RWPE1 (cell line): ENCODE results near the gene COLEC12.
A peak's percentile ranks its signal among the peaks of the same experiment; 100 is the strongest.

Experiments used
- CTCF ChIA-PET: fragments of 350-600 bp; sonication (Branson Sonifier 250); formaldehyde crosslinking; extraction: SDS; loops from one replicate; lab custom pipeline; 2021; lab: Yijun Ruan, JAX
- POLR2A ChIA-PET: fragments of 400-600 bp; formaldehyde crosslinking; extraction: SDS; loops from one replicate; lab custom pipeline; 2020; ENCODE audit warnings: antibody characterized with exemption; ENCODE audit not compliant: low non-redundant PET; lab: Yijun Ruan, JAX
- DNase-seq: peaks from one replicate; pipeline ENCODE4 v3.0.0; 2012; ENCODE audit warnings: low spot score
- H3K27ac ChIP-seq: fragments of 450-650 bp; 2 replicates; pipeline ENCODE4 v1.5.1; 2017
- CTCF ChIP-seq: fragments of 450-650 bp; conservative IDR thresholded peaks from 2 replicates; pipeline ENCODE4 v1.5.1; 2017; ENCODE audit warnings: low read depth, mild to moderate bottlenecking

Gene COLEC12

DNA sequence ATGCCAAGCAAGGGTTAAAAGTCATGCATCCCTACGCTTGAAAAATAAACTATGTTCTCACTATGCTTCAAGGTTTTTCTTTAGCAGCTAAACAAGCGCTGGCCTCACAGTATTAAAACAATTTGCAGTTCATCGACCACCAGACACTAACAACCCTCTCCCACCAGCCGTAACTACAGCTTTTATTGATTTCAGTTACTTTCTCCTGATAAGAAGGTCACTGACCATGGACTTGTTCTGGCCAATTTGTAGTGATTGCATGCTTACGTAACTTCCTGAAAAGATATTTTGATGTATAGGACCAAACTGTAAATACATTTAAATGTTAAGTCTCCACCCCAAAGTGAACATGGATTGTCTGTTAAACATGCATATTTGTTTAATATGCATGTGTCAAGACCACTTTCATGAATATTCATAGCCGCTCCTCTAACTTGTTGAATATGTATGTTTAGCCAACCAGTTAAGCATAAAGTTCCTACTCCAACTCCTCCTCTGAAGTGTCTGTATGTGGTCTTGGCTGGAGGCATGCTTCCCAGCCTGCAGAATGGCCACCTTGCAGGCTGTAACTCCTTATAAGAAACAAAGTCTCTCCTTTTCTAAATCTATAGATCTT is 230.9 kb downstream of the COLEC12 start:
- DNase-seq: no peak
- CTCF ChIA-PET: no interaction called here
- POLR2A ChIA-PET: no interaction called here
- TF ChIP-seq CTCF: no peak
- H3K27ac ChIP-seq: no peak overlapping the region

DNA sequence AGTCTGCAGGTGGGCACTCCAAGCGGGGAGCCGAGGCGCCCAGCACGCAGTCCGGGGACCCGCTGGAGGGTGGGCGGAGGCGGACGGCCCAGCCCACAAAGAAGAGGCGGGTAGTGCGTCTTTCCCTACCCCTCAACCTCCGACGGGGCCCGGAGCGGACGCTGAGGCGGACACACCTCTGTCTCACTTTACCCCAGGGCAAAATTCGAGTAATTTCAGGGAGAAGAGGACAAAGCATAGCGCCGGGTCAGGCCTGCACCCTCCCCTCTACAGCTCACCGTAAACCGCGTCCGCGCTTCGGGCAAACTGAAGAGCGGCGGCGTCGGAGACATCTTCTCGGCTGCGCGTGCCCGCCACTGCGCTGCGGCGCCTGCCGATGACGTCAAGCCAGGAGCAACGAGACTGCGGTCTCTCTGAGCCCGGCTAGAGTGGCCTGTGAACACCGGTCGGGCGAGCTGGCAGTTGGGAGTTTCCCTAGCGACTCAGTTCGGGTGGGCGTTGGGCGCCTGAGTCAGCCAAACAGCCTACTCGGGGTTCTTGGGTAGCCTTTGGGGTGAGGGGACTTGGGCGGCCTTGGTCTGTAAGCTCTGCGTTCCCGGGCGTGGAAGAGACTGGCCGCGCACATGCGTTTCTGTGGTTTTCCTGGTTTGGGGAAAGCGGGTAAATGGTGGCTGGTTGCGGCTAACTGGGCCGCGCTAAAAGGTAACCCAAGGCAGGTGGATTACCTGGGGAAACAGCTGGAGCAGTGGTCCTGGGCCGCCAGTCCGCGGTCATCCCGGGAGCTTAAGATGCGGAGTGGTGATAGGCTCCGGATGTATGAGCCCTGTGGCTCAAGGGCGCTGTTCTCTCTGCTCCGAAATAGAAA is 232.6 kb downstream of the COLEC12 start, which contains the start of gene THOC1:
TSS of gene THOC1 (minus strand) at position 360 of the 865 bp plus-strand sequence. CDS start at position 332, 28 bp downstream.
- DNase-seq: peak; percentile 92
- H3K27ac ChIP-seq: peak within 1 kb of the TSS; percentile 79
- no peak for TF ChIP-seq CTCF
- CTCF ChIA-PET: interaction anchor here (0.7 kb wide), 1 partner anchor 367 kb away, joined by 4 read pairs; no protein-coding TSS in a partner anchor
- POLR2A ChIA-PET: no interaction called here

DNA sequence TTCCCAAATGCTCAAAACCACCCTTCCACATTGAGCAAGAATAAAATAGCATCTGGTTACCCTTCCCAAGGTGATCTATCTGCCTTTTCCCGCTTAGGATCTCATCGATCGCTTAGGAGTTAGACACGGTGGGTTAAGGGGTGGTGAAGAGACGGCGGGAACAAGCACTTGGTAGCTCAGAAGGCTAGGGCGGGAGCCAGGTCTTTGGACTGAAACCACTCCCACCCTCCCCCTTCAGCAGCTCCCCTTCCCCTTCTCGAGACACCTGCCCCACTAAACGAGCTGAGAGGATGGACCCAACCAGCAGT is 233.2 kb downstream of the COLEC12 start:
- peak overlapping the region; percentile 79 for H3K27ac ChIP-seq
- ChIA-PET POLR2A (no interaction called here), CTCF (interaction anchor here (0.7 kb wide), 2 partner anchors 8 to 367 kb away, joined by 3 to 4 read pairs; no protein-coding TSS in a partner anchor)
- no peak for TF ChIP-seq CTCF
- peak; percentile 55 for DNase-seq
